IPS-NIHi7 (cell line): ENCODE measurements around the gene CIRBP.

Source experiments
- DNase-seq: peaks from one replicate; pipeline ENCODE4 v3.0.0; 2012; ENCODE audit warnings: mixed read lengths; ENCODE audit errors: extremely low spot score

CIRBP gene

DNA sequence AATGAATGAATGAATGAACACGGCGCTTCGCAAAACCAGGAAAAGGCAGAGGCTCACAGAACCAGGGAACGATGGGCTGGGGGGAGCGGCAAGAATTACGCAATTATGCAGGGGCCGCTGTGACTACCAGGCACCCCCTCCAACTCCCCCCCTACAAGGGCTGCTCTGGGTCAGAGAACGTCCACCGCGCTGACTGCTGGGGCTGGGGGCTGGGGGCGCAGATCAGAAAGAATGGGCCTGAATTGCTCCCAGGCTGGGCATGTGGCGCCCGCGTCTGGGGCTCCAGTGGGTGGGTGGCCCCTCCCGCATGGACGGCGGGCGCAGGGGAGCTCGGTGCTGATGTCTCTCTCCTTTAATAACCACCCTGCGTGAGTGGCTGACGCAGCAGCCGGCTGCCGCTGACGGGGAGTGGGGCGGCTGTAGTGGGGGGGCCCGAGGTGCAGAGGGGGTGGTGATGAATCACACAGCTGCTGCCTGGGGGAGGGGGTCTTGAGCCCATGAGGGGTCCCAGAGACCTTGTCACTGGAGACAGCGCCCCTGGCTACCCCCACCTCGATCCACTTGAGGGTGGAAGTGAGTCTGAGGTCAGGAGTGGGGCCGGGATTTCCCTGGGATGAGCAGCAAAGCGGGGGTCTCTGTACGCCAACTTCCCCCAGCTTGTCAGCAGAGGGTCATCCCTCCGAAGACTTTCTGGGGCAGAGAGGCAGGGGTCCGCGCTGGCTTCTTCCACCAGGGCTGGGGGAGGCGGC is 1.5 kb upstream of the CIRBP start:
- no peak for DNase-seq

DNA sequence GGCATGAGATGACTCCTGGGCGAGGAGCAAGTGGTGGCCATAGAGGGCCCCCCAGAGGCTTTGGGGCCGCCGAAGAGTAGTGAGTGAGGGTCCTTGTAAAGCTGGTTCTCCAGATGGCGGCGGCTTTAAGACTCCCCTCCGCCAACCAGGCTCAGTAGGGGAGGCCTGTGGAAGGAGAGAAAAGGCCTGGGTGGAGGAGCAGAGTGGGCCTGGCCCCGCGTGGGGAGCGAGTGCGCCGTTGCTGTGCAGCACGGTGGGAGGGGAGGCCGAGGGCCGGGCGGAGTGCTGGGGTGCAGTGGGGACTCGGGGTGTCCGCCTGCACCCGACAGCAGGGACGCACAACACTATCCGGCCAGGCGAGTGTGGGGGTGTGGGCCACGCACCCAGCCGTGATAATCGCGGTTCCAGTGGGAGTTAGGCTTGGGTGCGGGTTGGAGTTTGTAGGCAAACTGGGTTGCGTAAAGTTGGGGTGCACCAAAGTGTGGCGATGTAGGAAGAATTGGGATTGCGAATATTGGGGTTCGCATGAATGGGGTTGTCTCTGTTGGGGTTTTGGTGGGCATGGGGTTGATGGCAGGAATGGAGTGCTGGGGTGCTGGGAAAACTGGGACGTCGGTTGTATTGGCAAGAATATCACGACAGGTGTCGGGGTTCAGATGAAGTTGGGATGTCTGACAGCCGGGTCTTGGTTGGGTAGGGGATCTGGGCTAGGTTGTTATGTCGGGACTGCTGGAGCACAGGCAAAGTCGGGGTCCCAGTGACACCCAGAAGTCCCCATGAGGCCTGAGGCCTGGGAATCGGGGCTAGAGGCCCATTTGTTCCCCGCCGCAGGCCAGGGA is 687 bp upstream of the CIRBP start:
- DNase-seq = no peak

DNA sequence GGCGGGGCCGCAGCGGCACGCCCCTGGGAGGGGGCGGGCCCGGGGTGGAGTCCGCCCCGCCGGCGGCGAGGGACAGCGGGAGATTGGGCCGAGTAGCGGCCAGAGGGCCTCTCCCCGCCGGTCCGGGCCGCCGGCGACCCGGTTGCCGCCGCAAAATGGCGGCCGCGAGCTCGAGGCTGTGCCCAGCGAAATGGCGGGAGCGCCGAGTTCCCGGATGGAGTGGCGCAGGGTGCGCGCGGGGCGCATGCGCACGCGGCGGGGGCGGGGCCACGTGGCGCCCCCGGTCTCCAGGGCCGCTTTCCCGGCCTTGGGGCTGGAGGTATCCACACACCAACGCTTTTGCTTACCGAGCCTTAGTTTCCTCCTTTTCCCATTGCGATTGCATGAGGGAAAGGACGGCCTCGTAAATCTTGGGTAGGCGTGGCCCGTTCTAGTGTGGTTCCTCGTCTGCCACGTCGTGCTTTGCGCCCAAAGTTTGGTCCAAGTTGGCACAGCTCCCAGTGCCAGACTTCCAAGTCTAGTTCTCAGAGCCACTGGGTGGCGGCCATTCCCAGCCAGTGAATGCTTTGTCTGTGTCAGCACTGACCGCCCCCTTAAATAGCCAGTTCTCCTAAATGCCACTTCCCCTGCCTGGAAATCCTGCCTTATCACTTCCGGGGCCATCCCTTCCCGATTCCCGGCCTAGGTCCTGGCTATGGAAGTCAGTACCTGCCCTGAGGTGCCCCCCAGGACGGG is 513 bp downstream of the CIRBP start:
- DNase-seq = peak; percentile 80

DNA sequence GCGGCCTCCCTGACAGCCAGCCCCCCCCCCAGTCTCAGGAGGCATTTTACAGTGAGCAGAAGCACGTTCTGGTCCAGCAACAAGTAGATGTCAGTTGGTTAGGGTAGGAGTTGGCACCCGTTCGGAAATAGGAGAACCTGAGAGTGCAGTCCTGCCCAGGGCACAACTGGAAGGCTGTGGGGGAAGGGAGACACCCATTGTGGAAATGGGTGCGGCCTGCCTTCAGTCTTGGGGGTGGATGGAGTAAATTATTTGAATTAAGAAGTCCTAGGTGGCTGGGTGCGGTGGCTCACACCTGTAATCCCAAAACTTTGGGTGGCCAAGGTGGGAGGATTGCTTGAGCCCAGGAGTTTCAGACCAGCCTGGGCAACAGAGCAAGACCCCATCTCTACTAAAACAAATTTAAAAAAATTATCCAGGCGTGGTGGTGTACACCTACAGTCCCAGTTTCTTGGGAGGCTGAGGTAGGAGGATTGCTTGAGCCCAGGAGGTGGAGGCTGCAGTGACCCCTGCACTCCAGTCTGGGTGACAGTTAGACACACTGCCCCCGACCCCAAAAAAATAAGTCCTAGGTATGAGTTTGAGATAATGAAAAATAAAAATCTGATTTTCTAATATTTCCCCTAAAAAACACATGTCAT is 1.2 kb downstream of the CIRBP start:
- DNase-seq = no peak

DNA sequence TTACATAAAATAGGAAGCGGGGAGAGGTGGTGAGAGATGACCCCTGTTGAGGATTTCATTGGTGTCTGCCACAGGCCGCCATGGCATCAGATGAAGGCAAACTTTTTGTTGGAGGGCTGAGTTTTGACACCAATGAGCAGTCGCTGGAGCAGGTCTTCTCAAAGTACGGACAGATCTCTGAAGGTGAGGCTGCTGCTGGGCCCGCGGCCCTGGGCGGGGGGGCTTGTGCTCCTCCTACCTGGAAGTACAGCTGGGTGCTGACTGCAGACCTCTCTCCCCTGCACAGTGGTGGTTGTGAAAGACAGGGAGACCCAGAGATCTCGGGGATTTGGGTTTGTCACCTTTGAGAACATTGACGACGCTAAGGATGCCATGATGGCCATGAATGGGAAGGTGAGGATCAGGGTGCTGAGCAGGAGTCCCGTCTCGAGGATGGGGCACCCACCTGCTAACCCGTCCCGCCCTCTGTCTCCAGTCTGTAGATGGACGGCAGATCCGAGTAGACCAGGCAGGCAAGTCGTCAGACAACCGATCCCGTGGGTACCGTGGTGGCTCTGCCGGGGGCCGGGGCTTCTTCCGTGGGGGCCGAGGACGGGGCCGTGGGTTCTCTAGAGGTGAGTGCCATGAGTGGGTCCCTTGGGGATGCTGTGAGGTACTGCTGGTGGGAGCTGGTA is 1.9 kb downstream of the CIRBP start:
- no peak for DNase-seq

DNA sequence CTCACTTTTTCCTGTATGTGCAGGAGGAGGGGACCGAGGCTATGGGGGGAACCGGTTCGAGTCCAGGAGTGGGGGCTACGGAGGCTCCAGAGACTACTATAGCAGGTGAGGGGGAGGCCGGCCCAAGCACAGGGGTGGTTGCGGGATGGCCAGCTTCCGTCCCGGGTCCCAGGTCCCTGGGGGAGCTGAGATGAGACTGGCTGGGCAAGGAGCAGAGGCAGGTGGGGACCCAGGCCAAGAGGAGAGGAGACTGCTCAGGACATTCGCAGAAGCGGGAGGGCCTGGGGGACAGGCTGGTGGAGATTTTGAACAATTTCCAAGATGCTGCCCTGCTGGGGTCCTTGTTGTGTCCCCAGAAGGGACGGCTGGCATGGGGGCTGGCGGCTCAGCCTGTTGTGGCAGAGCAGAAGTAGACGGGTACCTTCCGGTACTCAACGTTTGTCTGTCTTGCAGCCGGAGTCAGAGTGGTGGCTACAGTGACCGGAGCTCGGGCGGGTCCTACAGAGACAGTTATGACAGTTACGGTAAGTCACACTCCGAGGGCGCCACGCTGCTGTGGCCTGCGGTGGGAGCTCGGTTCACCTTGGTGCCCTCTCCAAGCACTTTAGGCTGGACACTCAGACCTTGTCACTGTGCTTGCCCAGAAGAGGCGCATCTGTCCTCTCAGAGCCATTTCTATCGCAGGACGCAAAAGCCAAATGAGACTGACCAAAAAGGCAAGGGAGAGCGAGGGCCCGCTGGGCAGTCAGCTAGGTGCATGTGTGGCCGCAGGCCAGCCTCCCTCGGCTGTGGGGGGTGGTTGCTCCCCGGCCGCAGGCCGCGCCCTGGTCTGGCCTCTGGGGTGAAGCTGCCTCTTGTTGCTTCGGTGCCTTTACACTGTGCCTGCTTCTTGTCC is 2.6 kb downstream of the CIRBP start:
- no peak for DNase-seq

DNA sequence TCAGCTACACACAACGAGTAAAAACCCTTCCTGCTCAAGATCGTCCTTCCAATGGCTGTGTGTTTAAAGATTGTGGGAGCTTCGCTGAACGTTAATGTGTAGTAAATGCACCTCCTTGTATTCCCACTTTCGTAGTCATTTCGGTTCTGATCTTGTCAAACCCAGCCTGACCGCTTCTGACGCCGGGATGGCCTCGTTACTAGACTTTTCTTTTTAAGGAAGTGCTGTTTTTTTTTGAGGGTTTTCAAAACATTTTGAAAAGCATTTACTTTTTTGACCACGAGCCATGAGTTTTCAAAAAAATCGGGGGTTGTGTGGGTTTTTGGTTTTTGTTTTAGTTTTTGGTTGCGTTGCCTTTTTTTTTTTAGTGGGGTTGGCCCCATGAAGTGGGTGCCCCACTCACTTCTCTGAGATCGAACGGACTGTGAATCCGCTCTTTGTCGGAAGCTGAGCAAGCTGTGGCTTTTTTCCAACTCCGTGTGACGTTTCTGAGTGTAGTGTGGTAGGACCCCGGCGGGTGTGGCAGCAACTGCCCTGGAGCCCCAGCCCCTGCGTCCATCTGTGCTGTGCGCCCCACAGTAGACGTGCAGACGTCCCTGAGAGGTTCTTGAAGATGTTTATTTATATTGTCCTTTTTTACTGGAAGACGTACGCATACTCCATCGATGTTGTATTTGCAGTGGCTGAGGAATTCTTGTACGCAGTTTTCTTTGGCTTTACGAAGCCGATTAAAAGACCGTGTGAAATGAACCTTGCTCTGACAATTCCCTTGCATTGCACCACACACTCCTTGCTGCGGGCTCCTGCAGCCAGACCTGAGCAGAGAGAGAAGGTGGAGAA is 3.5 kb downstream of the CIRBP start:
- DNase-seq = no peak

DNA sequence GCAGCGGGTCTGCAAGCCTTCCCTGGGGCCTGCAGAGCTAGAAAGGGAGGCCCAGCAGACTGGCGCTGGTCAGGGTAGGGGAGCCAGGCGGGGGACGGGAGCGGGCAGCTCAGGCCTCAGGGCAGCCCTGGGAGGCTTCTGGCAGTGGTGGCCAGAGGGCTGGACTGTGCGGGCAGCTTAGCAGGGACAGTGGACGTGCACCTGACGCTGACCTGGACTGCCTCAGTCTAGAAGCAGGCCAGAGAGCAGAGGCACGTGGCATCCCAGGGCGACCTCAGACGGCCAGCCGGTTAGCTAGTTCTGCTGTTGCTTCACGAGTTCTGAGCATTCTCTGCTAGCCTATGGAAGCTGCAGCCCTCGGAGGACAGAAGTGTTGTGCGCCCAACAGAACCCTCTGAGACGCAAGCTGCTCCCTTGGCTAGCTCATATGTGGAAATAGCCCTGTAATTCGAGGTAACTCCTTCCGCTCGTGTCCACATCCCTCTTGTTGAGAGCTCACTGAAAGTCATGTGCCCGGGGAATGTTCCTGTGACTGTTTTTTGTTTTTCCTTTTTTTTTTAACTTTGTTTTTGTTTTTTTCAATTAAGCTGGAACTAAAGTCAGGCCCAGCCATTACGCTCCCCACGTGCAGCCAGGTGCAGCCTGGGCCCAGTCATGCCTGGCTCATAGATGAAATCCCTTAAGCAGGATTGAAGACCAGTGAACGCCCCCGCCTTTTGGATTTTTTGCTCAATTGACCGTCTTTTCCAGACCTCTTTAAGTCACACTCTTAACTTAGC is 4.3 kb downstream of the CIRBP start:
- DNase-seq = no peak

DNA sequence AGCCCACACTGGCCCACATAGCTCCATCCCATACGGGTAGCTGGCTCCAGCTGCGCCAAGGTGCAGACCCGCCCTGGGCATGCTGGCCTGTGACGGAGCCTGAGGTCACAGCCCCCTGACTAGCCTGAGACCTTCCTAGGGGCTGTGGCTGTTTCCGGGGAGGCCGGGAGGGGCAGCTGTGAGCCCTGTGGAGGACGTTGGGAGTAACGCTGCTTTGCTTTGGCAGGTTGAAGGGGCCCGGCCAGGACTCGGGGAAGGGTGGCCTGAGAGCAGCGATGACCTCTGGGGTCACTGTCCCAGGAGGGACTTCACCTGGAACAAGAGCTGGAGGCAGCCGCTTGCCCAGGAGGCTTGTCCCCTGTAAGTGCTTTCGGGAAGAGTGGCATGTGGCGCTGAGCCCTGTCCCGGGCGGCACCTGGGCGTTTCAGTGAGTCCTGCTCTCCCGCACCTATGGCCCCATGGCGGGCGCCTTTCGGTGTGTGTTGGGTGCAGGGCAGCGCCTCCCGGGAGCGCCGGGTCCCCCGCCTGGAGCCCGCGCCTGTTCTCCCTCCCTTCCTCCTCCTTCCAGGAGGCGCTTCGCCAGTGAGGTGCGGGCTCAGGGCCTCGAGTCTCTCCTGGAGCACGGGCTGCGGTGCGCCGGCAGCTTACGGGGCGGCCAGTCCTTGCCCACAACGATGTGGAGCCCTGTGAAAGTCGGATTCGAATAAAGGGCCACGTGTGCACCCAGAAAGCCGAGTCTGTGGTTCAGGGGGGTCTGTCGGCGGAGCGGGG is 5.1 kb downstream of the CIRBP start:
- no peak for DNase-seq

DNA sequence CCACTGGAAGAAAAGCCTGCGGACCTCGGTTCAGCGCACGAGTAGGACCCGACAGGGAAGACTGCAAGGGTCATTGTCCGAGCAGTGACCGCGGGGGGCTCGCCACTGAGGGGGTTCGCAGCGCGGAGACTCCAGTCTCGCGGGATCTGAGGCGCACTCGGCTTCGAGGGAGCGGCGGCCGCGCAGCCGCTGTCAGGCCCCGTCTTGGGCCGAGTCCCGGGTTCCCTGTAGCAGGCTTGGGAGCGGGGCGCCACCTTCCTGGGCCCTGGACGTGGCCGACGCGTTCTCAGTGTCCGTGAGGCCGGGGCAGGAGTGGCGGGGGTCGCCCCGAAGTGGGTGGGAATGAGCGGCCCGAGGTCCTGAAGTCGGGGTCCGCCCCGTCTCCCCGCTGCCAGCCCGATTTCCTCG is 5.7 kb downstream of the CIRBP start:
- DNase-seq = no peak

DNA sequence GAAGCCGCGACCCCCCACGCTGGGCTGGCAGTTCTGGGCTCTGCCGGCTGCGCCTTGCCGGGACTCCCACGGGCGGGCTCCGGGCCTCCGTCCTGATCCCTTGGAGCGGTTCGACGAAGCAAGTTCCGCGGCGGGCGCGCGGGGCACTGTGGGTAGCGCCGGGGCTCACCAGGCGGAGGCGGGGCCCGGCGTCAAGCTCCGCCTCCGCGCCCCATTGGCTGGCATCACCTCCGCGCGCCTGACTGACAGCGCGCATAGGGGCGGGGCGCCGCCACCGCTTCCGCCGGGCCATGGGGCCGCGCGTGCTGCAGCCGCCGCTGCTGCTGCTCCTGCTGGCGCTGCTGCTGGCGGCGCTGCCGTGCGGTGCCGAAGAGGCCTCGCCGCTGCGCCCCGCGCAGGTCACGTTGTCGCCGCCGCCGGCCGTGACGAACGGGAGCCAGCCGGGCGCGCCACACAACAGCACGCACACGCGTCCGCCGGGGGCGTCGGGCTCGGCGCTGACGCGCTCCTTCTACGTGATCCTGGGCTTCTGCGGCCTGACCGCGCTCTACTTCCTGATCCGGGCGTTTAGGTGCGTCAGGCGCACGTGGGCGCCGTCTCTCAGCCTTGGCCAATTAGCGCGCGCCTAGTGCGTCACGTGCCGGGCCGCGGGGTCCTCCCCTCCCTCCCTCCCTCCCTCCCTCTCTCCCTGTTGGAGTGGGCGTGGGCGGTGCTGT is 6.3 kb downstream of the CIRBP start, which contains the start of gene FAM174C:
TSS of gene FAM174C (plus strand) at position 271 of the 716 bp plus-strand sequence. CDS start at position 291, 20 bp downstream.
- peak; percentile 94 for DNase-seq

DNA sequence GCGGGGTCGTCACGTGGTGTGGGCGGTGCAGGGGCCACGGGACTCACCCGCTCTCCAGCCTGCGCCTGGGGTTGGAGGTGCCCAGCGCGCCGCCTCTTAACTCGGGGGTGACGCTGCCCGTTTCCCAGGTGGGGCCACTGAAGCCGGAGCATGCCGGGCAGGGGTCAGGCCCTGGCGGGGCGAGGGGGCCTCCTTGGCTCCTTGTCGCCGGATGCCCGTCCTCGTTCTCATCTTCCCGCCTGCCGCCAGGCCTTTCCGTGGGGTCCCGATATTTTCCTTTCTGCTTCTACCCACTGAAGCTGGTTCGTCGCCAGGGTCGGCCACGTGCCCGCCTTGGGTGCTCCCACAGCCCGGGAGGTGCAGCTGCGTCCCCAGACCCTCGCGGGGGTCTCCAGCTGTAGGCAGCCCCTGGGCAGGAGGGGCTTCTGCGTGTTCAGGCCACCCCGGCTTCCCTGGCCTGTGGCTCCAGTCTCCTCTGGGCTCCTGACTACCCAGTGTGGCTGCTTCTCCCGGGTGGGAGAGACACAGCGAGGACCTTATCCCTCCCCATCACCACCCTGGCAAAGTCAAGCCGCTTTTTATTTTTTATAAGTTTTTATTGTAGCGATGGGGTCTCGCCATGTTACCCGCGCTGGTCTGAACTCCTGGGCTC is 7.0 kb downstream of the CIRBP start:
- DNase-seq = no peak

DNA sequence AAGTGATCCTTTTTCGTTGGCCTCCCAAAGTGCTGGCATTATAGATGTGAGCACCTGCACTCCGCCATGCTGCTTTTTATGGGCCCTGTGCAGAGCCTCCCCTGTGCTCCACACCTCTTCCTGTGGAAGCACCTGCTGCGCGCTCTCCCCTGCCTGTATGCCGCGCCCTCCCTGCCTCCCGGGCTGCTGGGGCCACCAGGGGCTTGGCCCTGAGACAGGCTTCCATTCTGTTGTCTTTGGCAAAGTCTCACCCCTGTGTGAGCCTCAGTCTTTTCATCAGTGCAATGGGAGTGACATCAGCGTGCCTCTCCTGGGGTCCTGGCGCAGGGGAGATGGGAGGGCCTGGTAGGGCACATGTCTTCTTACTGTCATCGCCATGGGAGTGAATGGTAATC is 7.5 kb downstream of the CIRBP start:
- no peak for DNase-seq

DNA sequence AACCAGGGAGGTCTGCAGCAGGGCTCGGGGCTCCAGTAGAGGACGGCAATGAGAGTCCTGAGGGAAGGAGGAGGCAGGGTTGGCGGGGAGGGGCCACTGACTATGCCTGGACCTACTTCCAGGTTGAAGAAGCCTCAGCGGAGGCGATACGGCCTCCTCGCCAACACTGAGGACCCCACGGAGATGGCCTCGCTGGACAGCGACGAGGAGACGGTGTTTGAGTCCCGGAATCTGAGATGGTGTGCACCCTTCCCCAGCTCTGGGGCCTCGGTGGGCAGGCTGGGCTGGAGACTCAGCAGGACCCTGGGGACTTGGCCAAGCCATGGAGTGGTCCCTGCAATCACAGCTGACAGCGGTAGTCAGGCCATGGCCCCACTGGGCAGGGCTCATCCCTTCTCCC is 7.9 kb downstream of the CIRBP start:
- DNase-seq = no peak

DNA sequence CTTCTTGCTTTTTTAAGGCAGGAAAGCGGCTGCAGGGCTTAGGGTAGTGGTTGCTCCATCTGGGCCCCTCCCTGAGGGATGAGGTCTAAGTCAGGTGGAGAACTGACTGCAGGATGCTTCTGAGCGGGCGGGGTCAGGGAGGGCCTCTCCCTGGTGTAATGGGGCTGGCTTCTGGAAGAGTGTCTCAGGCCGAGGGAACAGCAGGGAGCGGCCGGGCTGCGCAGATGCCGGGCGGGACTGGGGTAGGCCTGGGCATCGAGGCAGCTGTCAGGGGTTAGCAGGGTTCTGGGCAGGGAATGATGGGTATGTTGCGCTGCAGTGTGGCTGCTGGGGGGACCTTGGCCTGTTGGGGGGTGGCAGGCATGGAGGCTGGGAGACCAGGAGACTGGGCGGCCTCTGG is 8.9 kb downstream of the CIRBP start:
- no peak for DNase-seq
